H9 (cell line): ENCODE measurements around the gene DPH2. TPM values are rescaled to one million over a fixed set of nuclear protein-coding genes. Genes with fewer than 3 reads are reported as not detected.

Source experiments
- DNase-seq: peaks from one replicate; pipeline ENCODE4 v3.0.0-alpha.2; 2017
- H2AFZ ChIP-seq: one replicate; pipeline ENCODE4 v1.6.1; 2013; ENCODE audit warnings: mild to moderate bottlenecking, low read length, control low read depth, moderate library complexity
- H2AK5ac ChIP-seq: 2 replicates; pipeline ENCODE4 v1.6.1; 2013; ENCODE audit warnings: low read length, control low read depth, mixed read lengths; ENCODE audit not compliant: insufficient read length
- H2BK120ac ChIP-seq: one replicate; pipeline ENCODE4 v1.6.1; 2013; ENCODE audit warnings: low read depth, mild to moderate bottlenecking, low read length, control low read depth, inconsistent platforms; ENCODE audit not compliant: poor library complexity, severe bottlenecking
- H2BK12ac ChIP-seq: 2 replicates; pipeline ENCODE4 v1.6.1; 2013; ENCODE audit warnings: low read length, control low read depth, mixed read lengths, low read depth; ENCODE audit not compliant: insufficient read length
- H2BK15ac ChIP-seq: 2 replicates; pipeline ENCODE4 v1.6.1; 2013; ENCODE audit warnings: low read depth, low read length, control low read depth
- H2BK20ac ChIP-seq: one replicate; pipeline ENCODE4 v1.6.1; 2013; ENCODE audit warnings: low read depth, mild to moderate bottlenecking, low read length, control low read depth, inconsistent platforms; ENCODE audit not compliant: poor library complexity, severe bottlenecking
- H2BK5ac ChIP-seq: 2 replicates; pipeline ENCODE4 v1.6.1; 2013; ENCODE audit warnings: low read length, control low read depth, mixed read lengths; ENCODE audit not compliant: insufficient read length
- H3K14ac ChIP-seq: 2 replicates; pipeline ENCODE4 v1.6.1; 2013; ENCODE audit warnings: low read length, control low read depth; ENCODE audit not compliant: insufficient read depth
- H3K18ac ChIP-seq: 2 replicates; pipeline ENCODE4 v1.6.1; 2013; ENCODE audit warnings: low read depth, mild to moderate bottlenecking, mixed read lengths, low read length, control low read depth; ENCODE audit not compliant: insufficient read length
- H3K23ac ChIP-seq: 2 replicates; pipeline ENCODE4 v1.6.1; 2013; ENCODE audit warnings: low read length, control low read depth, mixed read lengths, low read depth; ENCODE audit not compliant: insufficient read length
- H3K23me2 ChIP-seq: 2 replicates; pipeline ENCODE4 v1.6.1; 2013; ENCODE audit warnings: low read depth, mild to moderate bottlenecking, mixed read lengths, low read length, control low read depth; ENCODE audit not compliant: insufficient read length, poor library complexity, severe bottlenecking
- H3K27ac ChIP-seq: 2 replicates; pipeline ENCODE4 v1.5.1; 2013; ENCODE audit warnings: low read length, control low read depth, mixed read lengths, low read depth; ENCODE audit not compliant: insufficient read length
- H3K27me3 ChIP-seq: 2 replicates; pipeline ENCODE4 v1.6.1; 2013; ENCODE audit warnings: low read length, control low read depth, inconsistent platforms; ENCODE audit not compliant: insufficient read depth
- H3K4ac ChIP-seq: 2 replicates; pipeline ENCODE4 v1.6.1; 2013; ENCODE audit warnings: low read depth, mild to moderate bottlenecking, control low read depth, inconsistent platforms, low read length, moderate library complexity
- H3K4me1 ChIP-seq: 2 replicates; pipeline ENCODE4 v1.6.1; 2013; ENCODE audit warnings: low read length, control low read depth, inconsistent platforms; ENCODE audit not compliant: insufficient read depth
- H3K4me2 ChIP-seq: 2 replicates; pipeline ENCODE4 v1.6.1; 2013; ENCODE audit warnings: low read length, control low read depth, mixed read lengths; ENCODE audit not compliant: insufficient read length, insufficient read depth
- H3K56ac ChIP-seq: 2 replicates; pipeline ENCODE4 v1.6.1; 2013; ENCODE audit warnings: low read depth, mild to moderate bottlenecking, mixed read lengths, low read length, control low read depth; ENCODE audit not compliant: insufficient read length
- H3K79me1 ChIP-seq: 2 replicates; pipeline ENCODE4 v1.6.1; 2013; ENCODE audit warnings: low read depth, mild to moderate bottlenecking, moderate library complexity, low read length, control low read depth, inconsistent platforms; ENCODE audit not compliant: insufficient read depth, poor library complexity, severe bottlenecking
- H3K79me2 ChIP-seq: 2 replicates; pipeline ENCODE4 v1.6.1; 2013; ENCODE audit warnings: low read length, control low read depth, inconsistent platforms; ENCODE audit not compliant: insufficient read depth
- H3K9ac ChIP-seq: 2 replicates; pipeline ENCODE4 v1.6.1; 2013; ENCODE audit warnings: low read length, control low read depth, mixed read lengths; ENCODE audit not compliant: insufficient read length; ENCODE audit errors: extremely low read depth
- H3K9me3 ChIP-seq: one replicate; pipeline ENCODE4 v1.6.1; 2013; ENCODE audit warnings: low read depth, low read length, inconsistent platforms; ENCODE audit not compliant: control insufficient read depth
- H3T11ph ChIP-seq: one replicate; pipeline ENCODE4 v1.6.1; 2013; ENCODE audit warnings: mild to moderate bottlenecking, low read length, control low read depth, inconsistent platforms
- H4K20me1 ChIP-seq: one replicate; pipeline ENCODE4 v1.6.1; 2013; ENCODE audit not compliant: control insufficient read depth, insufficient read length, insufficient read depth
- H4K5ac ChIP-seq: 2 replicates; pipeline ENCODE4 v1.6.1; 2013; ENCODE audit warnings: low read depth, mild to moderate bottlenecking, mixed read lengths, low read length, control low read depth; ENCODE audit not compliant: insufficient read length
- H4K8ac ChIP-seq: replicated peaks from 2 replicates; pipeline ENCODE4 v1.6.1; 2013; ENCODE audit warnings: low read length, control low read depth, mixed read lengths, low read depth; ENCODE audit not compliant: insufficient read length
- H4K91ac ChIP-seq: 2 replicates; pipeline ENCODE4 v1.6.1; 2013; ENCODE audit warnings: low read depth, mild to moderate bottlenecking, moderate library complexity, mixed read lengths, low read length, control low read depth; ENCODE audit not compliant: insufficient read length
- H3K27ac Mint-ChIP-seq, 3 experiments: 2 replicates in 2 of 3; 3 replicates in 1 of 3; pipeline ENCODE4 v1.8.0; 2020 to 2021; ENCODE audit warnings: mixed read lengths in 3 of 3, mild to moderate bottlenecking in 1 of 3, moderate library complexity in 1 of 3
- H3K27me3 Mint-ChIP-seq: 2 replicates; pipeline ENCODE4 v1.8.0; 2021; ENCODE audit warnings: low read depth, mild to moderate bottlenecking, moderate library complexity, mixed read lengths
- H3K36me3 Mint-ChIP-seq, 3 experiments: 2 replicates in 2 of 3; 3 replicates in 1 of 3; pipeline ENCODE4 v1.8.0; 2020 to 2021; ENCODE audit warnings: low read depth in 3 of 3, mixed read lengths in 3 of 3; ENCODE audit not compliant: insufficient read depth in 1 of 3
- H3K4me1 Mint-ChIP-seq, 2 experiments: 2 replicates each; pipeline ENCODE4 v1.8.0; 2020; ENCODE audit warnings: mixed read lengths in 2 of 2
- H3K4me3 Mint-ChIP-seq, 2 experiments: 2 replicates in 1 of 2; 3 replicates in 1 of 2; pipeline ENCODE4 v1.8.0; 2020 to 2021; ENCODE audit warnings: mild to moderate bottlenecking in 2 of 2, mixed read lengths in 2 of 2, moderate library complexity in 1 of 2
- H3K9me3 Mint-ChIP-seq, 2 experiments: 2 replicates in 1 of 2; 3 replicates in 1 of 2; pipeline ENCODE4 v1.8.0; 2020; ENCODE audit warnings: mild to moderate bottlenecking in 2 of 2, mixed read lengths in 2 of 2, moderate library complexity in 1 of 2
- CTCF ChIP-seq: fragments of 200-600 bp; sonication (generic); conservative IDR thresholded peaks from 3 replicates; pipeline ENCODE4 v1.8.0; 2021; ENCODE audit warnings: antibody characterized with exemption, mild to moderate bottlenecking
- WGBS: extraction: QIAGEN DNeasy Blood & Tissue Kit; methylation state at CpG from one replicate; pipeline ENCODE4 v1.1.7; 2013; ENCODE audit warnings: missing lambda C conversion rate, low lambda C conversion rate, mixed read lengths; ENCODE audit not compliant: insufficient read length; ENCODE audit errors: extremely low coverage; 5-methylcytosine and 5-hydroxymethylcytosine counted together
- total RNA-seq: library from RNA; stranded (reverse); gene quantifications from 2 replicates; pipeline ENCODE4 v1.2.1, GENCODE V29; 2021

Gene DPH2
- total RNA-seq, 1 experiment from 2014 or later, result 74.4 TPM

- no peak overlapping the region for H2BK15ac ChIP-seq
- no peak overlapping the region for H2BK12ac ChIP-seq
- no peak overlapping the region for H2BK120ac ChIP-seq
- Mint-ChIP-seq H3K4me3 (no peak overlapping the region), H3K27me3 (no peaks in the 10 kb centered on the region), H3K9me3 (no peaks in the 10 kb centered on the region), H3K27ac (peak overlapping the region in 1 of 3 experiments; percentile 12; a peak in 2 of 7 replicates), H3K4me1 (peaks cover 15 to 31% of the 10 kb centered on the region in 2 experiments), H3K36me3 (peaks cover 3 to 8% (median 4%) of the 10 kb centered on the region in 3 experiments; a peak in 6 of 7 replicates)
- no peak overlapping the region for H2BK20ac ChIP-seq
- no peak overlapping the region for H3K18ac ChIP-seq
- H3K23me2 ChIP-seq, result no peaks in the 10 kb centered on the region
- H4K20me1 ChIP-seq, result no peaks in the 10 kb centered on the region
- H4K5ac ChIP-seq, result no peak overlapping the region
- H3K23ac ChIP-seq, result no peak overlapping the region
- H3K27me3 ChIP-seq, result no peaks in the 10 kb centered on the region
- H3K9ac ChIP-seq, result no peak overlapping the region
- H4K91ac ChIP-seq, result no peak overlapping the region
- H3K9me3 ChIP-seq, result no peaks in the 10 kb centered on the region
- no peak overlapping the region for H2AFZ ChIP-seq
- H3K4me2 ChIP-seq, result no peak overlapping the region
- no peak for DNase-seq
- H3K4me1 ChIP-seq, result peaks cover 3% of the 10 kb centered on the region; the same call in 1 of the 2 replicates
- no peak overlapping the region for H3K56ac ChIP-seq
- H3K79me1 ChIP-seq, result no peaks in the 10 kb centered on the region
- H3K4ac ChIP-seq, result no peak overlapping the region
- no peaks in the 10 kb centered on the region for H3K79me2 ChIP-seq
- no peak overlapping the region; the same call in 1 of the 2 replicates for H3K14ac ChIP-seq
- H3K27ac ChIP-seq, result no peak overlapping the region
- H4K8ac ChIP-seq, result no peak overlapping the region
- H2AK5ac ChIP-seq, result no peak overlapping the region
- no peak overlapping the region for H2BK5ac ChIP-seq
- no CpG with 5 or more reads among the region's 8 CpGs for WGBS
- H3T11ph ChIP-seq, result no peak overlapping the region
- no peak for TF ChIP-seq CTCF
These were observed 44.7 kb downstream of the DPH2 start for GRCh38 chr1:44014365-44015104.
